Measurements from ENCODE around the gene PATJ.

DNA sequence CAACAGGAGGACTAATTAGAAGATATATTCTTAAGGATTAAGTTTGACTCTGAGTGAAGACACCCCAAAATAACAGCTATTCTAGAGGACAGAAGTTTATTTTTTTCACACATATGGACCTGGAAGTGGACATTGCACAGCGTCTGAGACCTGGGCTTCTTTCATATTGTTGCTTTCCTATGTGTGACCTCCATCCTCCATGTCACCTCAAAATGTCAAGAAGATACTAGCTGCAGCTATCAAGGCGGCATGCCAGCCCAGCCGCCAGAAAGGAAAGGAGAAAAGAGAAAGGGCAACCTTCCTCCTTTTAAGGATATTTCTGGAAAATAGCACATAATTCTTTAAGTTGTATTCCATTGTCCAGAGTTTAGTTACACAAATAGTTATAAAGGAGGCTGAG, 220.4 kb downstream of the PATJ start:
- TF ChIP-seq, protein P1, sequence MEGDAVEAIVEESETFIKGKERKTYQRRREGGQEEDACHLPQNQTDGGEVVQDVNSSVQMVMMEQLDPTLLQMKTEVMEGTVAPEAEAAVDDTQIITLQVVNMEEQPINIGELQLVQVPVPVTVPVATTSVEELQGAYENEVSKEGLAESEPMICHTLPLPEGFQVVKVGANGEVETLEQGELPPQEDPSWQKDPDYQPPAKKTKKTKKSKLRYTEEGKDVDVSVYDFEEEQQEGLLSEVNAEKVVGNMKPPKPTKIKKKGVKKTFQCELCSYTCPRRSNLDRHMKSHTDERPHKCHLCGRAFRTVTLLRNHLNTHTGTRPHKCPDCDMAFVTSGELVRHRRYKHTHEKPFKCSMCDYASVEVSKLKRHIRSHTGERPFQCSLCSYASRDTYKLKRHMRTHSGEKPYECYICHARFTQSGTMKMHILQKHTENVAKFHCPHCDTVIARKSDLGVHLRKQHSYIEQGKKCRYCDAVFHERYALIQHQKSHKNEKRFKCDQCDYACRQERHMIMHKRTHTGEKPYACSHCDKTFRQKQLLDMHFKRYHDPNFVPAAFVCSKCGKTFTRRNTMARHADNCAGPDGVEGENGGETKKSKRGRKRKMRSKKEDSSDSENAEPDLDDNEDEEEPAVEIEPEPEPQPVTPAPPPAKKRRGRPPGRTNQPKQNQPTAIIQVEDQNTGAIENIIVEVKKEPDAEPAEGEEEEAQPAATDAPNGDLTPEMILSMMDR (IDR thresholded peaks at IDR 0.05) = no peak
- TF ChIP-seq POLR2A (IDR thresholded peaks at IDR 0.05) = no peak
